Measurements from ENCODE around the gene GAL3ST1.

- TF ChIP-seq CTCF (conservative IDR thresholded peaks at IDR 0.05 in 1 of 2, IDR thresholded peaks at IDR 0.05 in 1 of 2; ENCODE audit: low read depth in 1 of 2, low read length in 2 of 2) (no peak), EZH2 (IDR thresholded peaks at IDR 0.05; ENCODE audit: low read length, missing control alignments) (no peak)
These were observed 42.5 kb downstream of the GAL3ST1 start for GRCh38 chr22:30531651-30532608.
